Osteocyte (in vitro differentiated cells): ENCODE data around the gene RNGTT. TPM values are rescaled to one million over a fixed set of nuclear protein-coding genes. Genes with fewer than 3 reads are reported as not detected.

ENCODE experiments used
- DNase-seq: peaks from one replicate; pipeline ENCODE4 v3.0.0; 2021; ENCODE audit warnings: mixed read lengths; ENCODE audit not compliant: unreplicated experiment; ENCODE audit errors: extremely low spot score
- H3K27ac Mint-ChIP-seq: one replicate; pipeline ENCODE4 v1.8.0; 2021; ENCODE audit warnings: mild to moderate bottlenecking, mixed read lengths; ENCODE audit not compliant: unreplicated experiment
- H3K27me3 Mint-ChIP-seq: one replicate; pipeline ENCODE4 v1.8.0; 2021; ENCODE audit warnings: mixed read lengths; ENCODE audit not compliant: unreplicated experiment
- H3K36me3 Mint-ChIP-seq: one replicate; pipeline ENCODE4 v1.8.0; 2021; ENCODE audit warnings: mixed read lengths; ENCODE audit not compliant: unreplicated experiment
- H3K4me1 Mint-ChIP-seq: one replicate; pipeline ENCODE4 v1.8.0; 2021; ENCODE audit warnings: mixed read lengths; ENCODE audit not compliant: unreplicated experiment
- H3K4me3 Mint-ChIP-seq: one replicate; pipeline ENCODE4 v1.8.0; 2021; ENCODE audit warnings: mild to moderate bottlenecking, moderate library complexity, mixed read lengths; ENCODE audit not compliant: unreplicated experiment
- H3K9me3 Mint-ChIP-seq: one replicate; pipeline ENCODE4 v1.8.0; 2021; ENCODE audit warnings: mixed read lengths; ENCODE audit not compliant: unreplicated experiment
- CTCF ChIP-seq: fragments of 200-600 bp; sonication (generic); IDR thresholded peaks from 2 replicates; pipeline ENCODE4 v1.5.0; 2021; ENCODE audit warnings: antibody characterized with exemption, mild to moderate bottlenecking, moderate library complexity
- total RNA-seq: library from RNA; stranded (reverse); gene quantifications from 2 replicates; pipeline ENCODE4 v1.2.1, GENCODE V29; 2021

RNGTT gene
- total RNA-seq, 1 donor from 2014 or later = 12.7 TPM

GRCh38 chr6:88574651-88575050 is 388.8 kb downstream of the RNGTT start:
- H3K9me3 Mint-ChIP-seq = no peaks in the 10 kb centered on the region
- no peak overlapping the region for H3K27ac Mint-ChIP-seq
- no peaks in the 10 kb centered on the region for H3K4me1 Mint-ChIP-seq
- H3K27me3 Mint-ChIP-seq = peaks cover 11% of the 10 kb centered on the region
- no peaks in the 10 kb centered on the region for H3K36me3 Mint-ChIP-seq
- DNase-seq = peak; percentile 44
- no peak overlapping the region for H3K4me3 Mint-ChIP-seq
- TF ChIP-seq CTCF = no peak

GRCh38 chr6:88574031-88574430 is 389.4 kb downstream of the RNGTT start:
- peak; percentile 44 for DNase-seq
- TF ChIP-seq CTCF = no peak
- Mint-ChIP-seq H3K27ac (no peak overlapping the region), H3K4me1 (no peaks in the 10 kb centered on the region), H3K27me3 (peaks cover 5% of the 10 kb centered on the region), H3K9me3 (no peaks in the 10 kb centered on the region), H3K4me3 (no peak overlapping the region), H3K36me3 (no peaks in the 10 kb centered on the region)

GRCh38 chr6:88573561-88573960 is 389.9 kb downstream of the RNGTT start:
- Mint-ChIP-seq H3K27me3 (peaks cover 5% of the 10 kb centered on the region), H3K9me3 (no peaks in the 10 kb centered on the region), H3K36me3 (no peaks in the 10 kb centered on the region), H3K4me3 (no peak overlapping the region), H3K27ac (no peak overlapping the region), H3K4me1 (no peaks in the 10 kb centered on the region)
- TF ChIP-seq CTCF = no peak
- peak; percentile 56 for DNase-seq

GRCh38 chr6:88572449-88573139 is 390.8 kb downstream of the RNGTT start:
- TF ChIP-seq CTCF = no peak
- Mint-ChIP-seq H3K4me1 (no peaks in the 10 kb centered on the region), H3K4me3 (no peak overlapping the region), H3K36me3 (no peaks in the 10 kb centered on the region), H3K27ac (no peak overlapping the region), H3K9me3 (no peaks in the 10 kb centered on the region), H3K27me3 (peaks cover under 1% of the 10 kb centered on the region)
- peak; percentile 64 for DNase-seq

GRCh38 chr6:88569959-88570358 is 393.5 kb downstream of the RNGTT start:
- Mint-ChIP-seq H3K9me3 (no peaks in the 10 kb centered on the region), H3K4me3 (no peak overlapping the region), H3K4me1 (no peaks in the 10 kb centered on the region), H3K36me3 (no peaks in the 10 kb centered on the region), H3K27me3 (peaks cover 8% of the 10 kb centered on the region), H3K27ac (no peak overlapping the region)
- TF ChIP-seq CTCF = no peak
- peak; percentile 65 for DNase-seq
